A549 treated with GW870086 at 1 μM for 4 hours (cell line): ENCODE results near the gene SOCS1. TPM values are rescaled to one million over a fixed set of nuclear protein-coding genes. Genes with fewer than 3 reads are reported as not detected.

ENCODE experiments used
- total RNA-seq: library from RNA; stranded (reverse); fragments of 200-300 nt; extraction: Qiagen RNA extraction; gene quantifications from 5 replicates; pipeline ENCODE4 v1.2.3, GENCODE V29; 2022; ENCODE audit warnings: low read depth

The SOCS1 gene, protein sequence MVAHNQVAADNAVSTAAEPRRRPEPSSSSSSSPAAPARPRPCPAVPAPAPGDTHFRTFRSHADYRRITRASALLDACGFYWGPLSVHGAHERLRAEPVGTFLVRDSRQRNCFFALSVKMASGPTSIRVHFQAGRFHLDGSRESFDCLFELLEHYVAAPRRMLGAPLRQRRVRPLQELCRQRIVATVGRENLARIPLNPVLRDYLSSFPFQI
- total RNA-seq = 2.8 to 8.1 TPM (median 4.7 TPM) in 5 replicates

DNA sequence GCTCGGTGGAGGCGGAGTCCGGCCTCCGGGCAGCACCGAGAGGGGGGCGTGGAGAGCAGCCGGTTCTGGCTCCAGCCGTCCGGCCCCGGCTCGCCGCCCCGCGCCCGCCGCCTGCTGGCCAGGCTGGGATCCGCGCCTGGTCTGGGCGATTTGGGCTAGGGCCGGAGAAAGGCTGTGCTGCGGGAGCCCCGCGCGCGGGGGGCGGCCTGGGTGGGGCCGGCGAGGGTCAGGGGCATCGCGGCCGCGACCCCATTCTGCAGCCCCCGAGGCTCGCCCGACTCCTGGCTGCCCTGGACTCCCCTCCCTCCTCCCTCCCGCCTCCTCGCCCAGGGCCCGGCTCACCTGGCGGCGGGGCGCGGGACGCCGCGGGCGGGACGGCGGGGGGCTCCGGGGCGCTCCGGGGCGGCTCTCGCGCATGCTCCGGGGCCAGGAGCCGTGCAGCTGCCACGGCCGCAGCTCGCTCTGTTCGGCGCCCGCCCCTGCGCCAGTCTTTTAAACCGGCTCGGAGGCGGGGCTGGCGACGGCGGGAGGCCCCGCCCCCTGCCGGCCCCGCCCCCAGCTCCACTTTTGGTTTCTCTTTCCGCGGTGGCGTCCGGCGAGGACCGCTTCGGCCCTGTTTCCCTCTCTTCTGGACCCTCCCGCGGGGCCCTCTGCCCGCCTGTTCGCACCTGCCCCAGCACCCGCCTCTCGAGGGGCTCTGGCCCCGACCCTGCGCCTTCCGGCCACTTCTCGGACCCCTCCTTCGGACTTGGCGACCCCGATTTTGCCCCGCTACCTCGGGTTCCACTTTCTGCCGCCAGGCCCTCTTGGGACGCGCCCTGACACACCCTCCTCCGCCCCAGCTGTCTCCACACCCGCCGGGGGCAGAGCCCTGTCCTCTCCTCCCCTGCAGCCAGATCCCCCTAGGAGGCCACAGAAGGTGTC lies at the start of gene SOCS1:
Gene SOCS1, minus strand, starts transcription at position 468 of the 924 bp plus-strand sequence. CDS start 726 bp downstream, outside the sequence.

DNA sequence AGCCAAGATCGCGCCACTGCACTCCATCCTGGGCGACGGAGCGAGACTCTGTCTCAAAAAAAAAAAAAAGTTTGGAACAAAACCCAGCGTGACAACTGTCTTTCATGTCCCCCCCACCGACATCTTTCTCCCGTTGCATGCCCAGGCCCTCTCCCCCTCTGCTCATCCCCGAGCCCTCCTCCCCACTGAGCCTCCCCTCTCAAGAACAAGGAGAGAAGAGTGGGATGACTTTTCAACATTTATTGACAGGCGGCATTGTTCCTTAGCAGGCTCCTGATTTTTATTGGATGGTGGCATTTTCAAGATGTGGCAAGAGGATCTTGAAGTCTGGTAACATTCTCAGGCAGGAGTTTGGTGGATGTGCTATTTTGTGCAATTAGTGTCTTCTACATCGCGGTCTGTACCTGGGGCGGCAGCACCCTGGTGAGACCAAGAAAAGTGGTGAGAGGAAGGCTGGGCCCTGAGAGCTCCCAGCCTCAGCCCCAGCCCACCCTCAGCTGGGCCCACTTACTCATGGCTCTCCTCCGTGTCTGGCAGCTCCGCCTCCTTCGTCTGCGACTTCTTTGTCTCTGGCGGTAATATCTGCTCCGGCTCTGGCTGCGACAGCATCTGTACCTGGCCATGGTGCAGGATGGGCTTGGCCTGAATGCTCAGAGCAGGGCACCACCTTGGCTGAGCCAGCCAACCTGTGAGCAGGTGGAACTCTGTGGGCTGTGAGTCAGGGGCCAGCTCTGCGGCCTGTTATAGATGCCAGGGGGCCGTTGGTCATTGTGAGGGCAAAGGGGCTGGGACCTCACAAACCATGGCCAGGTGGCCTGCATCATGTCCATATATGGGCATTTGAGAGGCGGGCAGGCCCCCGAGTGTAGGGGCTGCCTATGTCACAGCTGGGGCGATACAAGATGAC lies 24.9 kb upstream of the SOCS1 start, which contains the start of gene PRM1:
Gene PRM1, minus strand, starts transcription at position 715 of the 907 bp plus-strand sequence. Its CDS starts 92 bp downstream, at position 623.

DNA sequence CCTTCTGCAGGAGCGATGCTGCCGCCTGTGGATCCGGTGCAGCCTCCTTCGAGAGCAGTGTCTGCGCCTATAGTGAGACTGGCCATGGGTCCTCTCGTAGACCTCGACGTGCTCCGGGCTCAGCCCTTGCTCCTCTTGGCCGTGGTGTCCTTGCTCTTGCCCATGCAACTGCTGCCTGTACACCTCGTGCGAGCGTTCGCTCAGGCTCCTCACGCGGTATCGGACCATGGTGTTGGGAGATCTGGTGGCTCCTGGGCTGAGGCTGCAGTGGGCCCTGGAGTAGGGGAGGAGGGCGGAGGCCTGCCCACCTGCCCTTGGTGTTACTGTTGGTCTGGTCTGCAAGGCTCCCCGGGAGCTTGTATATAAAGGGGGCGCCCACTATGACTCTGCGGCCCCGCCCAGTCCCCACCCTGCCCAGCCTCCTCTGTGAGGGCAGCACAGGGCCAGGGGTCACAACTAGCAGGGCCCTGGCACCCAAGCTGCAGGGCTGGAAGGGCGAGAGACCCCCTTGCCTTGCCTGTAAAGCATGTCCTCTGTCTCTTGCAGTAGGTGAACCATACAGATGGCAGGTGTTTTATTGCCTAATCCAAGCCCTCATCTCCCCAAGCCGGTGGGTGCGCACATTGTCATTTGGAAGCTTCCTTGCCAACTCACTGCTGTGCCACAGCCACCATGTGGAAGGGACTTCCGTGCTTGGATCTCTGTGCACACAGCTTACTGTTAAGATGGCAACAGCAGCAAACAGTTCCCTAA lies 20.3 kb upstream of the SOCS1 start, which contains the start of gene PRM2:
Gene PRM2, minus strand, starts transcription at position 338 of the 753 bp plus-strand sequence. Its CDS starts 110 bp downstream, at position 228.

DNA sequence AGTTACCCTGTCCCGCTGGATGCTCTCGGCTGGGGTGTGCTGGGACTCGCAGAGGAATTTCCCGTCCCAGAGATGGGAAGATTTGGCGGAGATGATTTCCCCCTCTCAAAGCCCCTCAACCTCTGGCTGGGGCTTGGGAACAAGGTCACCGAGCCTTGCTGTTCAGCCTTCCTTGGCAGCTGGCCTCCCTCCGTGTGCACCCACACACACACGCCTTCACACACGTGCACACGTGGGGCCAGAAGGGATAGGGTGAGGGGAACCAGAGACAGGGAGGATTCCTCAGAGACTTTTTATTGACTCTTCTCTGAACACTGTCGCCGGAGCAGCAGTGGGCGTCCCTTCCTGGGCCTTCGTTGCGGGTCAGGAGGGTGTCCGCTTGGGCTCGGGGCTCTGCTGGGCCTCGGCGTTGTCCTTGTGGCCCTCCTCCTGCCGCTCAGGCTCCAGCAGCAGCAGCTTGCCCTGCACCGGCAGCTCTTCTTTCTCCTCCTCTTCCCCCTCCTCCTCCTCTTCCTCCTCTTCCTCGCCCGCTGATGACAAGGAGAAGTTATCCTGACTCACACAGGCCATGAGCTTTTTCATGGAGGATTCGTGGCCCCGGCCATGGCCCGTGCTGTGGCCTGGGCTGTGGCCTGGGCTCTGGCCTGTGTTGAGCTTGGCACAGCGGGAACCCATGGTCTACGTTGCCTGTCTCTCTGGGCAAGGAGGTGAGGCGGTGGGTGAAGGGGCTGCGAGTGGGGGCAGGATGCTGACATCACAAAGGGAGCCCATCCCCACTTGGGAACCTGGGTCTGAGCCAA lies 17.1 kb upstream of the SOCS1 start, which contains the start of gene PRM3:
Gene PRM3, minus strand, starts transcription at position 709 of the 800 bp plus-strand sequence. Its CDS starts 34 bp downstream, at position 675.

DNA sequence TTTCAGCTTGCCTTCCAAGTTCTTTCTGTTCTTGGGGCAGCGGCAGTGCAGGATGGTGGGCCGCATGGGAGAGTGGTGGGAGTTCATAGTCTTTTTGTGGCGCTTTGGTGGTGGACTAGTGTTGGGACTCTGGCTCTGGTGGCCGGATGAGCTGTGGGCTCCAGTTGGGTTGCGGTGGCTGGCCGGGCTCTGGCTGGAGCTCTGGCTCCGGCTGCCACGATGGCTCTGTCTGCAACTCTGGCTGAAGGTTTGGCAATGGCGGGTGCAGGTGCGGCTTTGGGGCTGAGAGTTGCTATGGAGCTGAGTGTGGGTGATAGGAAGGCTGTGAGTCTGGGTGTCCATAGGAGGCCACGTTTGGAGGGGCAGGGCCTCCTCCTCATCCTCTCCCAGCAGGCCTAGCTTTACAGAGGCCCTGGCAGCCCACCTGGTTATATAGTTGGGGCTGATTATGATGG lies 12.9 kb upstream of the SOCS1 start, which contains the start of gene TNP2:
Gene TNP2, minus strand, starts transcription at position 405 of the 455 bp plus-strand sequence. Its CDS starts 63 bp downstream, at position 342.

Other genes starting within 250 kb of the SOCS1 start
- not detected in 5 replicates for gene TNP2, start 13.1 kb upstream of the SOCS1 start, total RNA-seq
- gene PRM3, start 17.4 kb upstream of the SOCS1 start, total RNA-seq = not detected in 5 replicates
- gene PRM2, start 20.3 kb upstream of the SOCS1 start, total RNA-seq = not detected in 5 replicates
- gene PRM1, start 25.1 kb upstream of the SOCS1 start, total RNA-seq = not detected in 5 replicates
- gene RMI2, start 89.3 kb upstream of the SOCS1 start, total RNA-seq = 22.5 to 31.9 TPM (median 30.4 TPM) in 5 replicates